Measurements from ENCODE around the gene HAPLN3.

The HAPLN3 gene

GRCh38 chr15:88913017-88913849, 17.9 kb upstream of the HAPLN3 start, which contains the start of gene MFGE8 (continued):
- TF ChIP-seq ZBTB11 (tag by site-specific recombination; conservative IDR thresholded peaks at IDR 0.05; ENCODE audit: low read depth), result 0 out of 2 replicates have a peak, but pooled peaks have one; percentile 36
- TF ChIP-seq ZNF174 (tag by site-specific recombination; IDR thresholded peaks at IDR 0.05), result no peak
- TF ChIP-seq ZNF645 (tag by site-specific recombination; IDR thresholded peaks at IDR 0.05), result no peak
- no peak for TF ChIP-seq HOXA7 (CRISPR knock-in tag; IDR thresholded peaks at IDR 0.05; ENCODE audit: borderline replicate concordance)
- TF ChIP-seq ZNF140 (tag by site-specific recombination; IDR thresholded peaks at IDR 0.05), result no peak
- TF ChIP-seq ZNF624 (tag by site-specific recombination; IDR thresholded peaks at IDR 0.05), result no peak
- peak; percentile 82 for TF ChIP-seq ZBTB10 (tag by site-specific recombination; IDR thresholded peaks at IDR 0.05)
- TF ChIP-seq ZNF132 (tag by site-specific recombination; IDR thresholded peaks at IDR 0.05; ENCODE audit: borderline replicate concordance), result no peak
- peak; percentile 40; the same call in 1 of the 2 replicates for TF ChIP-seq ZNF2 (tag by site-specific recombination; IDR thresholded peaks at IDR 0.05)
- no peak for TF ChIP-seq ZNF701 (tag by site-specific recombination; IDR thresholded peaks at IDR 0.05)
- peak; percentile 36; the same call in 1 of the 2 replicates for TF ChIP-seq ZBTB21 (tag by site-specific recombination; IDR thresholded peaks at IDR 0.05)
- no peak for TF ChIP-seq ZNF610 (tag by site-specific recombination; IDR thresholded peaks at IDR 0.05; ENCODE audit: borderline replicate concordance)
- TF ChIP-seq ZNF600 (tag by site-specific recombination; IDR thresholded peaks at IDR 0.05), result peak; percentile 82
- peak; percentile 42; the same call in 1 of the 2 replicates for TF ChIP-seq ZSCAN30 (tag by site-specific recombination; IDR thresholded peaks at IDR 0.05)
- peak; percentile 67 for TF ChIP-seq ZBTB20 (tag by site-specific recombination; IDR thresholded peaks at IDR 0.05)
- no peak for TF ChIP-seq ZNF48 (tag by site-specific recombination; IDR thresholded peaks at IDR 0.05)
- TF ChIP-seq ZNF692 (tag by site-specific recombination; IDR thresholded peaks at IDR 0.05), result peak; percentile 57; the same call in 1 of the 2 replicates
- TF ChIP-seq ZNF785 (tag by site-specific recombination; IDR thresholded peaks at IDR 0.05), result no peak
- no peak for TF ChIP-seq ZNF548 (tag by site-specific recombination; IDR thresholded peaks at IDR 0.05)
- peak; percentile 45; the same call in 1 of the 2 replicates for TF ChIP-seq ZNF394 (tag by site-specific recombination; IDR thresholded peaks at IDR 0.05; ENCODE audit: borderline replicate concordance)
- no peak for TF ChIP-seq ZNF830 (tag by site-specific recombination; IDR thresholded peaks at IDR 0.05; ENCODE audit: low read depth)
- TF ChIP-seq ATF2 (tag by site-specific recombination; IDR thresholded peaks at IDR 0.05; ENCODE audit: low read depth), result no peak
- no peak for TF ChIP-seq ZNF302 (tag by site-specific recombination; IDR thresholded peaks at IDR 0.05; ENCODE audit: low read depth)
- no peak for TF ChIP-seq ZNF513 (tag by site-specific recombination; IDR thresholded peaks at IDR 0.05)
- TF ChIP-seq ZNF404 (tag by site-specific recombination; IDR thresholded peaks at IDR 0.05), result no peak
- TF ChIP-seq YY1 (tag by site-specific recombination; IDR thresholded peaks at IDR 0.05), result no peak; the same call in 1 of the 2 replicates
- no peak for TF ChIP-seq ZNF211 (tag by site-specific recombination; IDR thresholded peaks at IDR 0.05; ENCODE audit: low read depth)
- peak; percentile 72; the same call in 1 of the 2 replicates for TF ChIP-seq GLIS1 (tag by site-specific recombination; IDR thresholded peaks at IDR 0.05)
